Transverse colon (tissue), 4 donors: ENCODE measurements around the gene AMMECR1. TPM values are rescaled to one million over a fixed set of nuclear protein-coding genes. Genes with fewer than 3 reads are reported as not detected.

ENCODE experiments used
- DNase-seq: peaks from one replicate; pipeline ENCODE4 v3.0.0-alpha.2; 2019
- H3K27ac ChIP-seq, 4 donors: fragments of 200-600 bp; sonication (generic); 2 replicates each; pipeline ENCODE4 v1.5.1; 2016 to 2018; ENCODE audit warnings: inconsistent platforms in 4 of 4
- H3K27me3 ChIP-seq: fragments of 200-600 bp; sonication (generic); 2 replicates; pipeline ENCODE4 v1.5.1; 2017; ENCODE audit warnings: inconsistent platforms
- H3K36me3 ChIP-seq, 4 donors: fragments of 200-600 bp; sonication (generic); 2 replicates each; pipeline ENCODE4 v1.5.1; 2017 to 2019; ENCODE audit warnings: inconsistent platforms in 4 of 4
- H3K4me1 ChIP-seq, 4 donors: fragments of 200-600 bp; sonication (generic); 2 replicates each; pipeline ENCODE4 v1.5.1; 2017 to 2020; ENCODE audit warnings: inconsistent platforms in 4 of 4
- H3K4me3 ChIP-seq, 4 donors: fragments of 200-600 bp; sonication (generic); 1 replicate in 1 of 4; 2 replicates in 3 of 4; pipeline versions ENCODE4 v1.5.1 to v1.6.1; 2017 to 2019; ENCODE audit warnings: inconsistent platforms in 4 of 4
- H3K9me3 ChIP-seq, 2 donors: fragments of 200-600 bp; sonication (generic); 2 replicates each; pipeline ENCODE4 v1.5.1; 2017 to 2019; ENCODE audit warnings: inconsistent platforms in 2 of 2
- EP300 ChIP-seq: sonication (generic); formaldehyde crosslinking; IDR thresholded peaks from one replicate; pipeline ENCODE4 v1.6.1; 2017; ENCODE audit warnings: antibody characterized with exemption, low read depth
- POLR2A ChIP-seq: fragments of 450-650 bp; IDR thresholded peaks from one replicate; pipeline ENCODE4 v1.6.1; 2016; ENCODE audit warnings: antibody characterized with exemption, mild to moderate bottlenecking, moderate library complexity
- POLR2AphosphoS5 ChIP-seq, 3 donors: sonication (generic); formaldehyde crosslinking; IDR thresholded peaks; one replicate each; pipeline ENCODE4 v1.6.1; 2016; ENCODE audit warnings: antibody characterized with exemption in 3 of 3
- WGBS, 2 donors: methylation state at CpG; one replicate each; pipeline ENCODE4 v1.1.5; 2018; ENCODE audit warnings: low coverage in 1 of 2; 5-methylcytosine and 5-hydroxymethylcytosine counted together
- in situ Hi-C, 4 donors: fragments of 200-750 bp; cut with MboI; loops; one replicate each; pipeline versions ENCODE4 v1.15.0 to v1.15.1; 2017; ENCODE audit warnings: low sequenced_read_pairs in 3 of 4, low pct_ligation_motif_present in 1 of 4, low pct_unique_long_range_greater_than_20kb in 1 of 4
- intact Hi-C: fragments of 100-400 bp; cut with DNase I; formaldehyde crosslinking; loops from one replicate; pipeline ENCODE4 v1.15.1; 2023; ENCODE audit warnings: low total_unique reads
- total RNA-seq, 4 donors: library from RNA; depleted of rRNA; stranded (reverse); fragments of >200 nt; gene quantifications; one replicate each; pipeline ENCODE4 v1.1.0, GENCODE V29; 2016
- TF ChIP-seq, protein P1 (sequence below), 5 experiments: fragments of 200-600 bp in 3 of 5; fragments of 450-650 bp in 2 of 5; sonication (generic) in 3 of 5; IDR thresholded peaks; 1 replicate in 2 of 5; 2 replicates in 3 of 5; pipeline ENCODE4 v1.5.1; 2016 to 2017; ENCODE audit warnings: antibody characterized with exemption in 5 of 5, inconsistent platforms in 3 of 5, mild to moderate bottlenecking in 2 of 5, moderate library complexity in 1 of 5

Gene AMMECR1
- total RNA-seq, 4 donors from 2014 or later, result 2.6 to 15.3 (median 8.6) TPM

- 80 to 96% methylated on average over 4 to 5 of the region's 5 CpGs for WGBS, 2 donors
- no peak for DNase-seq
- intact Hi-C loops, result no loop called here
- TF ChIP-seq POLR2AphosphoS5 (IDR thresholded peaks at IDR 0.05) (no peak), POLR2A (no peak), EP300 (no peak)
- TF ChIP-seq, protein P1, sequence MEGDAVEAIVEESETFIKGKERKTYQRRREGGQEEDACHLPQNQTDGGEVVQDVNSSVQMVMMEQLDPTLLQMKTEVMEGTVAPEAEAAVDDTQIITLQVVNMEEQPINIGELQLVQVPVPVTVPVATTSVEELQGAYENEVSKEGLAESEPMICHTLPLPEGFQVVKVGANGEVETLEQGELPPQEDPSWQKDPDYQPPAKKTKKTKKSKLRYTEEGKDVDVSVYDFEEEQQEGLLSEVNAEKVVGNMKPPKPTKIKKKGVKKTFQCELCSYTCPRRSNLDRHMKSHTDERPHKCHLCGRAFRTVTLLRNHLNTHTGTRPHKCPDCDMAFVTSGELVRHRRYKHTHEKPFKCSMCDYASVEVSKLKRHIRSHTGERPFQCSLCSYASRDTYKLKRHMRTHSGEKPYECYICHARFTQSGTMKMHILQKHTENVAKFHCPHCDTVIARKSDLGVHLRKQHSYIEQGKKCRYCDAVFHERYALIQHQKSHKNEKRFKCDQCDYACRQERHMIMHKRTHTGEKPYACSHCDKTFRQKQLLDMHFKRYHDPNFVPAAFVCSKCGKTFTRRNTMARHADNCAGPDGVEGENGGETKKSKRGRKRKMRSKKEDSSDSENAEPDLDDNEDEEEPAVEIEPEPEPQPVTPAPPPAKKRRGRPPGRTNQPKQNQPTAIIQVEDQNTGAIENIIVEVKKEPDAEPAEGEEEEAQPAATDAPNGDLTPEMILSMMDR (IDR thresholded peaks at IDR 0.05), result no peak
- Histone ChIP-seq H3K36me3 (no peaks in the 10 kb centered on the region), H3K27me3 (no peaks in the 10 kb centered on the region), H3K27ac (no peak overlapping the region), H3K4me1 (no peaks in the 10 kb centered on the region), H3K9me3 (no peaks in the 10 kb centered on the region), H3K4me3 (no peak overlapping the region)
- in situ Hi-C loops, result no loop called here
Observed at GRCh38 chrX:110228453-110228852, 89.4 kb downstream of the AMMECR1 start.

DNA sequence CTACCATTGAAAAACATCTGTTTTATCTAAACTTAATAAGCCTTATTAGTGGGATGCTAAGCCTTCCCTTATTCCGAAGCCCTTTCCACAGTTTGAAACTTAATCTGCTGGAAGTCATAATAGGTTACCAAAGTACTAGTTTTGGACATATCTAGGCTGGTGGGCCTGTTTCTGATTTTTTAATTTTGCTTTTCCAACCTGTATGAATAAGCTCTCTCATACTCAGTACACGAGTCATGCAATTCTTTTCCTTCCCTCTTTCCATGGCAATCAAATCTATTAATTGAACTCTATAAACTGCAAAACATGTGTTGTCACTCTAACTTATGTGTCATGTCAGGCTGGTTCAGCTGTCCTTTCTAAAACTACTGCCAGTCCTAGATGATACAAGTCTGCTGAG, 91.0 kb downstream of the AMMECR1 start:
- DNase-seq, result no peak
- in situ Hi-C loops (no loop called here), intact Hi-C loops (no loop called here)
- H3K4me3 ChIP-seq, result no peak overlapping the region
- TF ChIP-seq EP300 (no peak), POLR2AphosphoS5 (IDR thresholded peaks at IDR 0.05) (no peak), POLR2A (no peak)
- TF ChIP-seq, protein P1 (IDR thresholded peaks at IDR 0.05), result no peak
- no peaks in the 10 kb centered on the region for H3K36me3 ChIP-seq
- H3K9me3 ChIP-seq, result no peaks in the 10 kb centered on the region
- no peaks in the 10 kb centered on the region for H3K4me1 ChIP-seq
- no peaks in the 10 kb centered on the region for H3K27me3 ChIP-seq
- WGBS, 2 donors, result 75 to 78% methylated on average over 1 to 2 of the region's 2 CpGs
- H3K27ac ChIP-seq, result no peak overlapping the region

GRCh38 chrX:110224926-110225617, 92.8 kb downstream of the AMMECR1 start:
- Histone ChIP-seq H3K4me3 (no peak overlapping the region), H3K27me3 (no peaks in the 10 kb centered on the region), H3K4me1 (no peaks in the 10 kb centered on the region), H3K27ac (no peak overlapping the region), H3K9me3 (no peaks in the 10 kb centered on the region), H3K36me3 (no peaks in the 10 kb centered on the region)
- in situ Hi-C loops, result no loop called here
- WGBS, 2 donors, result 46% methylated on average over 3 of the region's 3 CpGs; no CpG with 5 or more reads in 1 of the 2 donors
- no peak for DNase-seq
- TF ChIP-seq, protein P1 (IDR thresholded peaks at IDR 0.05), result no peak
- no peak for TF ChIP-seq POLR2AphosphoS5 (IDR thresholded peaks at IDR 0.05)
- intact Hi-C loops, result no loop called here

GRCh38 chrX:110222497-110223257, 95.2 kb downstream of the AMMECR1 start:
- Histone ChIP-seq H3K4me3 (no peak overlapping the region), H3K27ac (no peak overlapping the region), H3K27me3 (no peaks in the 10 kb centered on the region), H3K9me3 (no peaks in the 10 kb centered on the region), H3K36me3 (no peaks in the 10 kb centered on the region), H3K4me1 (no peaks in the 10 kb centered on the region)
- 91 to 100% methylated on average over 1 to 2 of the region's 2 CpGs for WGBS, 2 donors
- no peak for TF ChIP-seq POLR2AphosphoS5 (IDR thresholded peaks at IDR 0.05)
- TF ChIP-seq POLR2A, result no peak
- no peak for TF ChIP-seq EP300
- TF ChIP-seq, protein P1 (IDR thresholded peaks at IDR 0.05), result no peak
- intact Hi-C loops (no loop called here), in situ Hi-C loops (no loop called here)
- DNase-seq, result no peak
